ENCODE measurements around the gene GJB5.
"Not testable (repeated sequence)": the region's sequence is repeated elsewhere in the genome, so short reads cannot be mapped to it uniquely, and the experiment has no call there.

The GJB5 gene

GRCh38 chr1:34746101-34746500 lies 8.7 kb upstream of the GJB5 start:
- no peak for DNase-seq

- no peak for DNase-seq
Observed at GRCh38 chr1:34746785-34747637, 7.8 kb upstream of the GJB5 start.

GRCh38 chr1:34747638-34747941 lies 7.3 kb upstream of the GJB5 start:
- DNase-seq: no peak

- DNase-seq: no peak
Observed at GRCh38 chr1:34749992-34750391, 4.9 kb upstream of the GJB5 start.

- no peak for DNase-seq
Observed at GRCh38 chr1:34750610-34751009, 4.2 kb upstream of the GJB5 start.

GRCh38 chr1:34753163-34753562 lies 1.7 kb upstream of the GJB5 start:
- DNase-seq: no peak

GRCh38 chr1:34755961-34756360 lies 1.1 kb downstream of the GJB5 start:
- no peak for DNase-seq

GRCh38 chr1:34757386-34757785 lies 2.5 kb downstream of the GJB5 start:
- DNase-seq: no peak

- DNase-seq: no peak
Observed at GRCh38 chr1:34758751-34759150, 3.9 kb downstream of the GJB5 start.

GRCh38 chr1:34759503-34760357 lies 4.9 kb downstream of the GJB5 start, which contains the start of gene GJB4:
TSS of gene GJB4 (plus strand) at chr1:34759740. CDS start at chr1:34761255, 1,515 bp downstream.
- DNase-seq: no peak

GRCh38 chr1:34761176-34761761 lies 6.4 kb downstream of the GJB5 start:
- no peak for DNase-seq

- DNase-seq: no peak
Observed at GRCh38 chr1:34761776-34762307, 7.0 kb downstream of the GJB5 start.

- no peak for DNase-seq
Observed at GRCh38 chr1:34762474-34763141, 7.8 kb downstream of the GJB5 start.

- DNase-seq: no peak
Observed at GRCh38 chr1:34763142-34763781, 8.4 kb downstream of the GJB5 start.

- DNase-seq: no peak
Observed at GRCh38 chr1:34768856-34769255, 14.0 kb downstream of the GJB5 start.

GRCh38 chr1:34770891-34771504 lies 16.2 kb downstream of the GJB5 start:
- DNase-seq: no peak

- no peak for DNase-seq
Observed at GRCh38 chr1:34771573-34772371, 16.9 kb downstream of the GJB5 start.

- DNase-seq: not testable (repeated sequence)
Observed at GRCh38 chr1:34773114-34773513, 18.3 kb downstream of the GJB5 start.

GRCh38 chr1:34774957-34775356 lies 20.1 kb downstream of the GJB5 start:
- no peak for DNase-seq

- no peak for DNase-seq
Observed at GRCh38 chr1:34776911-34777310, 22.1 kb downstream of the GJB5 start.
